ENCODE results near the gene H2AZ1.

Gene H2AZ1

GRCh38 chr4:99949999-99950912 is at the start of gene H2AZ1:
H2AZ1 (minus strand) TSS chr4:99950275; CDS start chr4:99950170, 105 bp downstream.
- H3K4me1 ChIP-seq (ENCODE audit: insufficient read depth, low read length), result peaks cover 21% of the 10 kb centered on the region
- H3K9ac ChIP-seq (ENCODE audit: low read length), result peak within 1 kb of the TSS; percentile 59

GRCh38 chr4:99998062-99998867 is 48.2 kb upstream of the H2AZ1 start:
- no peaks in the 10 kb centered on the region for H3K4me1 ChIP-seq (ENCODE audit: insufficient read depth, low read length)
- no peaks in the 10 kb centered on the region for H3K36me3 ChIP-seq (ENCODE audit: insufficient read depth, low read length)
- no peak overlapping the region for H3K4me3 ChIP-seq (ENCODE audit: low read depth in 1 of 2, low read length in 2 of 2)
- H3K27me3 ChIP-seq (ENCODE audit: control insufficient read depth in 1 of 2, insufficient read depth in 2 of 2, low read length in 2 of 2), result no peaks in the 10 kb centered on the region
- H3K27ac ChIP-seq (ENCODE audit: low read depth, low read length), result no peak overlapping the region
- no peak overlapping the region for H3K9ac ChIP-seq (ENCODE audit: low read length)
- no peaks in the 10 kb centered on the region for H3K9me3 ChIP-seq (ENCODE audit: low read length)

More at GRCh38 chr4:99949999-99950912, at the start of gene H2AZ1:
- H3K36me3 ChIP-seq (ENCODE audit: insufficient read depth, low read length), result no peaks in the 10 kb centered on the region
- peak within 1 kb of the TSS; percentile 89 for H3K27ac ChIP-seq (ENCODE audit: low read depth, low read length)
- no peaks in the 10 kb centered on the region for H3K9me3 ChIP-seq (ENCODE audit: low read length)
- H3K27me3 ChIP-seq (ENCODE audit: control insufficient read depth in 1 of 2, insufficient read depth in 2 of 2, low read length in 2 of 2), result no peaks in the 10 kb centered on the region
- peak within 1 kb of the TSS; percentile 90 to 97 for H3K4me3 ChIP-seq (ENCODE audit: low read depth in 1 of 2, low read length in 2 of 2)

- Histone ChIP-seq H3K4me3 (ENCODE audit: low read depth in 1 of 2, low read length in 2 of 2) (no peak overlapping the region), H3K9ac (ENCODE audit: low read length) (no peak overlapping the region), H3K9me3 (ENCODE audit: low read length) (no peaks in the 10 kb centered on the region), H3K4me1 (ENCODE audit: insufficient read depth, low read length) (no peaks in the 10 kb centered on the region), H3K27ac (ENCODE audit: low read depth, low read length) (no peak overlapping the region), H3K36me3 (ENCODE audit: insufficient read depth, low read length) (no peaks in the 10 kb centered on the region), H3K27me3 (ENCODE audit: control insufficient read depth in 1 of 2, insufficient read depth in 2 of 2, low read length in 2 of 2) (no peaks in the 10 kb centered on the region)
Measured at GRCh38 chr4:99991741-99992140, 41.7 kb upstream of the H2AZ1 start.

- Histone ChIP-seq H3K9ac (ENCODE audit: low read length) (no peak overlapping the region), H3K4me1 (ENCODE audit: insufficient read depth, low read length) (no peaks in the 10 kb centered on the region), H3K27me3 (ENCODE audit: control insufficient read depth in 1 of 2, insufficient read depth in 2 of 2, low read length in 2 of 2) (no peaks in the 10 kb centered on the region), H3K27ac (ENCODE audit: low read depth, low read length) (no peak overlapping the region), H3K4me3 (ENCODE audit: low read depth in 1 of 2, low read length in 2 of 2) (no peak overlapping the region), H3K9me3 (ENCODE audit: low read length) (no peaks in the 10 kb centered on the region), H3K36me3 (ENCODE audit: insufficient read depth, low read length) (no peaks in the 10 kb centered on the region)
Measured at GRCh38 chr4:99987681-99988080, 37.6 kb upstream of the H2AZ1 start.

GRCh38 chr4:99986792-99987191 is 36.7 kb upstream of the H2AZ1 start:
- H3K27me3 ChIP-seq (ENCODE audit: control insufficient read depth in 1 of 2, insufficient read depth in 2 of 2, low read length in 2 of 2), result no peaks in the 10 kb centered on the region
- no peaks in the 10 kb centered on the region for H3K4me1 ChIP-seq (ENCODE audit: insufficient read depth, low read length)
- no peak overlapping the region for H3K9ac ChIP-seq (ENCODE audit: low read length)
- H3K9me3 ChIP-seq (ENCODE audit: low read length), result no peaks in the 10 kb centered on the region
- H3K36me3 ChIP-seq (ENCODE audit: insufficient read depth, low read length), result no peaks in the 10 kb centered on the region
- H3K27ac ChIP-seq (ENCODE audit: low read depth, low read length), result no peak overlapping the region
- no peak overlapping the region for H3K4me3 ChIP-seq (ENCODE audit: low read depth in 1 of 2, low read length in 2 of 2)

GRCh38 chr4:99983289-99983943 is 33.3 kb upstream of the H2AZ1 start:
- H3K9ac ChIP-seq (ENCODE audit: low read length), result no peak overlapping the region
- H3K36me3 ChIP-seq (ENCODE audit: insufficient read depth, low read length), result no peaks in the 10 kb centered on the region
- H3K4me1 ChIP-seq (ENCODE audit: insufficient read depth, low read length), result no peaks in the 10 kb centered on the region
- no peaks in the 10 kb centered on the region for H3K27me3 ChIP-seq (ENCODE audit: control insufficient read depth in 1 of 2, insufficient read depth in 2 of 2, low read length in 2 of 2)
- H3K9me3 ChIP-seq (ENCODE audit: low read length), result no peaks in the 10 kb centered on the region
- no peak overlapping the region for H3K4me3 ChIP-seq (ENCODE audit: low read depth in 1 of 2, low read length in 2 of 2)
- no peak overlapping the region for H3K27ac ChIP-seq (ENCODE audit: low read depth, low read length)

GRCh38 chr4:99979872-99980271 is 29.8 kb upstream of the H2AZ1 start:
- Histone ChIP-seq H3K4me3 (ENCODE audit: low read depth in 1 of 2, low read length in 2 of 2) (no peak overlapping the region), H3K9ac (ENCODE audit: low read length) (no peak overlapping the region), H3K9me3 (ENCODE audit: low read length) (no peaks in the 10 kb centered on the region), H3K27me3 (ENCODE audit: control insufficient read depth in 1 of 2, insufficient read depth in 2 of 2, low read length in 2 of 2) (no peaks in the 10 kb centered on the region), H3K4me1 (ENCODE audit: insufficient read depth, low read length) (no peaks in the 10 kb centered on the region), H3K27ac (ENCODE audit: low read depth, low read length) (no peak overlapping the region), H3K36me3 (ENCODE audit: insufficient read depth, low read length) (no peaks in the 10 kb centered on the region)

- Histone ChIP-seq H3K9me3 (ENCODE audit: low read length) (no peaks in the 10 kb centered on the region), H3K36me3 (ENCODE audit: insufficient read depth, low read length) (no peaks in the 10 kb centered on the region)
Measured at GRCh38 chr4:99971453-99972111, 21.5 kb upstream of the H2AZ1 start.

GRCh38 chr4:99968330-99968729 is 18.3 kb upstream of the H2AZ1 start:
- no peak overlapping the region for H3K27ac ChIP-seq (ENCODE audit: low read depth, low read length)
- no peaks in the 10 kb centered on the region for H3K9me3 ChIP-seq (ENCODE audit: low read length)
- H3K4me3 ChIP-seq (ENCODE audit: low read depth in 1 of 2, low read length in 2 of 2), result no peak overlapping the region
- no peaks in the 10 kb centered on the region for H3K4me1 ChIP-seq (ENCODE audit: insufficient read depth, low read length)
- H3K9ac ChIP-seq (ENCODE audit: low read length), result no peak overlapping the region
- no peaks in the 10 kb centered on the region for H3K27me3 ChIP-seq (ENCODE audit: control insufficient read depth in 1 of 2, insufficient read depth in 2 of 2, low read length in 2 of 2)
- no peaks in the 10 kb centered on the region for H3K36me3 ChIP-seq (ENCODE audit: insufficient read depth, low read length)

More at GRCh38 chr4:99971453-99972111, 21.5 kb upstream of the H2AZ1 start:
- Histone ChIP-seq H3K4me3 (ENCODE audit: low read depth in 1 of 2, low read length in 2 of 2) (no peak overlapping the region), H3K9ac (ENCODE audit: low read length) (no peak overlapping the region), H3K27ac (ENCODE audit: low read depth, low read length) (no peak overlapping the region), H3K27me3 (ENCODE audit: control insufficient read depth in 1 of 2, insufficient read depth in 2 of 2, low read length in 2 of 2) (no peaks in the 10 kb centered on the region), H3K4me1 (ENCODE audit: insufficient read depth, low read length) (no peaks in the 10 kb centered on the region)

- no peaks in the 10 kb centered on the region for H3K9me3 ChIP-seq (ENCODE audit: low read length)
- H3K9ac ChIP-seq (ENCODE audit: low read length), result no peak overlapping the region
- H3K4me1 ChIP-seq (ENCODE audit: insufficient read depth, low read length), result no peaks in the 10 kb centered on the region
- no peaks in the 10 kb centered on the region for H3K36me3 ChIP-seq (ENCODE audit: insufficient read depth, low read length)
- H3K27ac ChIP-seq (ENCODE audit: low read depth, low read length), result no peak overlapping the region
- no peaks in the 10 kb centered on the region for H3K27me3 ChIP-seq (ENCODE audit: control insufficient read depth in 1 of 2, insufficient read depth in 2 of 2, low read length in 2 of 2)
- no peak overlapping the region for H3K4me3 ChIP-seq (ENCODE audit: low read depth in 1 of 2, low read length in 2 of 2)
Measured at GRCh38 chr4:99966692-99967091, 16.6 kb upstream of the H2AZ1 start.

All from muscle layer of colon (tissue), 2 donors.